HG03565 (cell line): Measurements from ENCODE around the gene IPO7.

Experiments
- ATAC-seq: cut with Tn5 transposase; IDR thresholded peaks from one replicate; pipeline ENCODE4 v1.9.1; 2021; ENCODE audit warnings: mild to moderate bottlenecking, moderate library complexity; ENCODE audit not compliant: unreplicated experiment

IPO7 gene

GRCh38 chr11:9489080-9489765, 104.8 kb downstream of the IPO7 start:
- no peak for ATAC-seq

DNA sequence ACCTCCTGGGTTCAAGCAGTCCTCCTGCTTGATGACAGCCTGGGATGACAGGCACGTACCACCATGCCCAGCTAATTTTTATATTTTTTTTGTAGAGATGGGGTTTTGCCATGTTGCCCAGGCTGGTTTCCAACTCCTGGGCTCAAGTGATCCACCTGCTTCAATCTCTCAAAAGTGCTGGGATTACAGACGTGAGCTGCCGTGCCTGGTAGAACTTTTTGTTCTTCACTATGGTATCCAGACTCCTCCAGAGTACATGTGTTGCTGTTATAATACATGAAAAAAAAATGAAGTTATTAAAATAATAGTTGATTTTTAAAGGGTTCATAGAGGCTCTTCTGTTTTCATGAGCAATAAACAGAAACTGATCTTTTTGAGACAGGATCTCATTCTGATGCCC, 105.9 kb downstream of the IPO7 start:
- ATAC-seq, result no peak

DNA sequence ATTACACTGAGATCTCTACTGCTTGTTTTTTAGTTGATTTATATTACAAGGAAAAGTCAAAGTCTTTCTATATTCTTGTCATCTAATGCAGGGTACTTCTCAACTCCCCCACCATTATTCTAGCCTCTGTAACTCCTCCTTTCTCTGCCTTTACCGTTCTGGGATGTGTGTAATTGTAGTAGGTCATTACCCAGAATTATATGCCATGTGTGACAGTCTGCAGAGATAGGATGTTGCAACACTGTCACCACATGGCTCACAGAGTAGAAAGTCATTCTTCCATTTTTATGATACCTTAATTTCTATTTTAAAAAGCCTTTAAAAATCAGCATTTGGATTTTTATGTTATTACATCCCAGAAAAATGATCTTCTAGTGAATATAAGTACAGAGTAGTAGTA, 109.0 kb downstream of the IPO7 start:
- ATAC-seq, result no peak

DNA sequence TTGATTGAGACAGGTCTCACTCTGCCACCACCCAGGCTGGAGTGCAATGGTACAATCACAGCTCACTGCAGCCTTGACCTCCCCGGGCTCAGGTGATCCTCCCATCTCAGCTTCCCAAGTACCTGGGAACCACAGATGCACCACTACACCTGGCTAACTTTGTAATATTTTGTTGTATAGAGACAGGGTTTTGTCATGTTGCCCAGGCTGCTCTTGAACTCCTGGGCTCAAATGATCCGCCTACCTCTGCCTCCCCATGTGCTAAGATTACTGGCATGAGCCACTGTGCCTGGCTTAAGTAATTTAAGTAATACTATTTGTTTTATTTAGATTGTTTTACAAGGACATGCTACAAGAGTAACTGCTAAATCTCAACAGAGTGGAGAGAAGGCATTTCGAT, 109.9 kb downstream of the IPO7 start:
- ATAC-seq, result no peak

GRCh38 chr11:9495803-9496514, 111.5 kb downstream of the IPO7 start:
- ATAC-seq, result no peak
